ENCODE results near the gene STRIP2.
"Not testable (repeated sequence)": the region's sequence is repeated elsewhere in the genome, so short reads cannot be mapped to it uniquely, and the experiment has no call there.

DNA sequence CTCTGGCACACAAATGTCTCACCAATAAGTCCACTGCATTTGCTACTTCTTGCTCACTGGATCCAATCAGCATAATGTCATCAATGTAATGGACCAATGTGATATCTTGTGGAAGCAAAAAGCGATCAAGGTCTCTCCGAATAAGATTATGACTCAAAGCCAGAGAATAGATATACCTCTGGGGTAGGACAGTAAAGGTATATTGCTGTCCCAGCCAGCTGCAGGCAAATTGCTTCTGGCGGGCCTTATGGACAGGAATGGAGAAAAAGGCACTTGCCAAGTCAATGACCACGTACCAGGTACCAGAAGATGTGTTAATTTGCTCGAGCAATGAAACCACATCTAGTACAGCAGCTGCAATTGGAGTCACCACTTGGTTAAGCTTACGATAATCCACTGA is 13.2 kb downstream of the STRIP2 start:
- not testable (repeated sequence) for TF ChIP-seq ZNF274 (IDR thresholded peaks at IDR 0.05; ENCODE audit: low read depth, low read length); POLR2AphosphoS5 (IDR thresholded peaks at IDR 0.05; ENCODE audit: low read depth, low read length); EZH2 (IDR thresholded peaks at IDR 0.05); MAX (IDR thresholded peaks at IDR 0.05); POLR2A (IDR thresholded peaks at IDR 0.05; ENCODE audit: borderline replicate concordance, extremely low read depth, insufficient read depth, insufficient read length)
